GM21515 (cell line): ENCODE measurements around the gene FAM181A.

Source experiments
- ATAC-seq: cut with Tn5 transposase; IDR thresholded peaks from one replicate; pipeline ENCODE4 v1.9.1; 2021; ENCODE audit not compliant: unreplicated experiment

The FAM181A gene

GRCh38 chr14:93926873-93927799 lies at the start of gene FAM181A:
TSS of gene FAM181A (plus strand) at chr14:93927344. CDS start at chr14:93928286, 942 bp downstream.
- no peak for ATAC-seq

GRCh38 chr14:93878212-93878611 lies 48.9 kb upstream of the FAM181A start:
- no peak for ATAC-seq

DNA sequence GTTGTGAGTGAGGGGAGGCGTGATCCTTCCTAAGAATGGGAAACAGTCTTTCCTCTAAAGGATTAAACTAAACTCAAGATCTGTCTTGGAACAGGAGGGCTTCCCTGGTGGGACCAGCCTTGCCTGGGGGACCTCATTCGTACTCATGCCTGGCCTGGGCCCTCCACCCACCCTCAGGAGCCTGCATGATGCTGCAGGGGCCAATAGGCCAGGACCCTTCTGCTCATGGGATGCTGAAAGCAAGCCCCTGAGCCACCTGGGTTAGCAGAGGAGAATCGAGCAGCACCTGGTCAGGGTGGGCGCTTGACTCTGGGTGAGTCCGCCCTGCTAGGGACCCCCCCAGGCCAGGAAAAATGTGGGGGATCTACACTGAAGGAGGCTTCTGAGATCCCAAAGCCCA lies 48.3 kb upstream of the FAM181A start:
- ATAC-seq, result no peak

- ATAC-seq, result no peak
Observed at GRCh38 chr14:93879362-93879983, 47.7 kb upstream of the FAM181A start.

DNA sequence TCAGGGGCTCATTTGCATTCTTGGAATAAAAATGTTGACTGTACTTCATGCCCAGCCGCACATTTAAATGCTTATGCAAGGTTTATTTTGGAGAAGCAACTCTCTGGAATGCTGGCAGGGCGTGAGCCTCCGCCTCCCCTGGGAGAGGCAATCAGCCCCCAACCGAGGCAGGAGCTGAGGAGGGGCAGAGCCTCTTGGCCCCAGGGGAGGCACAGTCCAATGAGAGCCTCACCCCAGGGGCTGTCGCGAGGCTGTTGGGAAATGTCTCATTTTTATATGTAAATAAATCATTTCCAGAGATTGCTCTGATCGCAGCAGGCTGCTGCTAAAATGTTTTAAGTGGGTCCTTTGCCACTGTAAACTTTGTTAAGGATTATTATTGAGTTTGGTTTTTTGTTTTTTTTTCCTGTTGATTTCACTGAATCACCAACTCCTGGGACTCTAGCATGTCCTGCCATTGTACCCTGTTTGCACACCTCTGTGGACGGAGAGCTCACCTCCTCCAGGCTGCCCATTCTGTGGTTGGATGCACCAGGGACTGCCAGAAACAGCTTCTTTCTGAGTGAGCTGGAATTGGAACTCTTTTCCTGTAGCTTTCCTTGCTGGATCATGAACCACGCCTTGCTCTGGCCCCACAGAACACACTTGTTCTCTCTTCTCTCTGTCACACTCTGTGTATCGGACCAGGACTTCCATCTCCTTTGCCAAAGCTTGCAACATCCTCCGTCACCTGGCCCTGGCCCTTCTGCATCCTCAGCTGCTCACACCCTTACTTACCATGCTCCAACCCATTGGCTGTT lies 46.9 kb upstream of the FAM181A start:
- ATAC-seq, result no peak

GRCh38 chr14:93884950-93885349 lies 42.2 kb upstream of the FAM181A start:
- ATAC-seq, result no peak

DNA sequence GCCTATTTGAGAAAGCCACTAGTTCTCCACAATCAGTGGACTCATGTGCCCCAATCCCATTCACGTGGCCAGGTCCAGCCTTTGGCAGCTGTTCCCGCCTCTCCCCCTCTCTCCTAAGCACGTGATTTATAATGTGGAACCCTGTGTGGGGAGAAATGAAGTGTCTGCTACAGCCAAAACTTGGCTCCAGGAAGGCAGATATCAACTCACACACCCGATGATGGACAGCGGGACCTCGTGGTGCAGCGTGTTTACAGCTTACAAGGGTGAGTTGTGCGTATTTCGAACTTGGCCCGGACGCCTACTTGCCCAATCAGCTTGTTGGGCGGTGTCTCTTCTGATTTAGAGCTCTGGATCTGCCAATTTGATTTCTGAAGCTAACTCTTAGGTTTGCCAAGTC lies 38.1 kb upstream of the FAM181A start:
- ATAC-seq, result no peak

DNA sequence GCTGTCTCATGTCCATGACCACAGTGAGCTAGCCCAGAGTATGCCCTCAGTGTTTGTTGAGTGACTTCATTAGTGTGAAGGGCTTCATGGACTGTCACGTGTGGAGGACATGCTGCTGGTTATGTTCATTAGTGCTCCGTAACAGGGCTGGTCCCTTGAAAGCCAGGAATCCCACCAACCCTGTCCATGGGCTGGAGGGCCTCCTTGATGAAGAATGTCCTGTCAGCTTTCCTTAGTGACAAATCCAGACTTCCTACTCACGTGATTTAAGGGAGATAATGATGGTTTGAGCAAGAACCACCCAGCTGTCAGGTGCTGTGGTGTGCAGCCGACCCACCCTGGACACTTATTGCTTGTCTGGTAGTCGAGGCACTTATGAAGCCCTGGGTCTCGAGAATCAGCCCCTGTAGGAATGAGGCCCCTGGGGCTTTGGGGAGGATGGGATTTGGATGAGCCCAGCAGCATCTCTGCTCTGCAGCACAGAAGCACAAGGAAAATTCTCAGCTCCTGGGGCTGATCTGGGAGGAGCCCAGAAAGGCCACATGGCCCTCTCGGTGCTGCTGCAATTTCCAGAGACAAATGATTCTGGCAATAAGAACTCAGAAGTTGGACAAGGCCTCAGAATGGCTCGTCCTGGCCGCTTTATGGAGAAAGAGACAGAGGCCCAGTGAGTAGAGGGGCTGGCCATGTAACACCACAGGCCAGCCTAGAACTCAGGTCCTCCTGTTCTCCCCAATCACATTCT lies 37.2 kb upstream of the FAM181A start:
- ATAC-seq, result no peak

DNA sequence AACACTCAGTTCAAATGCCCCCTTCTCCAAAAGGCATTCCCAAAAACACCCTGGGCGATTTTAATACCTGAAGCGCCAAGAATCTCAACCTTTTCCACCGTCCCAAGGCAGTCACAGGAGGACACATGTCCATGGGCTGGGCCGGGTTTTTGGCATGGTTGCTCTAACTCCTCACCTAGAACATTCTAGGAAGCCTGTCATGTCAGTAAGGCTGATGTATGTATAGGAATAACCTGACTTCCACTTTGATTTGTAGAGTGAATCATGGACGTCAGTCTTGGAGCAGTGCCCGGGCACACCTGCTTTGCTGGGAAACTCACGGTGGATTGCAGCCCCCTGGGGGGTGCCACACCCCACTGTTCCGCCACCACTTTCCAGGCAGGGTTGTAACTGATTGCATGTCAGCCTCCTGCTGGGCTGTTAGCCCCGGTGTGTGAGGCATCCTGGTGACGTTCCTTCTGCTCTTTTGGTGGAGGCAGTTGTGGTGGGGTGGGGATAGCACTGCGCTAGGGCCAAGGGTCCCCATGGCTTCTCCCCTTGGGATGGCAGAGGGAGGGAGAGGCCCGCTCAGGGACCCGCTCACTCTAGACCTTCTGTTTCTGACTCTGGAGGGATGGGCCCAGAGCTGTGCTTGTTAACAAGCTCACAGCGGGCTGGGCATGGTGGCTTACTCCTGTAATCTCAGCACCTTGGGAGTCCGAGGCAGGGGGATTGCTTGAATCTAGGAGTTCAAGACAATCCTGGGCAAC lies 35.2 kb upstream of the FAM181A start:
- ATAC-seq, result no peak

DNA sequence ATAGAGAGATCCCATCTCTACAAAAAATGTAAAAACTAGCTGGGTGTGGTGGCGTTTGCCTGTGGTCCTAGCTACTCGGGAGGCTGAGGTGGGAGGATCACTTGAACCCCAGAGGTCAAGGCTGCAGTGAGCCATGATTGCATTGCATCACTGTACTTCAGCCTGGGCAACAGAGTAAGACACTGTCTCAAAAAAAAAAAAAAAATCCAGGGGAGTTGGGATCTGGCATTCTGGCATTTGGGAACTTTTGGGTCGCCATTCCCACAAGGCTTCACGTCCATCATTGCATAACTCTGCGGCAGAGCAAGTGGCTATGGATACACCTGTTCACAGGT lies 34.7 kb upstream of the FAM181A start:
- ATAC-seq, result no peak

DNA sequence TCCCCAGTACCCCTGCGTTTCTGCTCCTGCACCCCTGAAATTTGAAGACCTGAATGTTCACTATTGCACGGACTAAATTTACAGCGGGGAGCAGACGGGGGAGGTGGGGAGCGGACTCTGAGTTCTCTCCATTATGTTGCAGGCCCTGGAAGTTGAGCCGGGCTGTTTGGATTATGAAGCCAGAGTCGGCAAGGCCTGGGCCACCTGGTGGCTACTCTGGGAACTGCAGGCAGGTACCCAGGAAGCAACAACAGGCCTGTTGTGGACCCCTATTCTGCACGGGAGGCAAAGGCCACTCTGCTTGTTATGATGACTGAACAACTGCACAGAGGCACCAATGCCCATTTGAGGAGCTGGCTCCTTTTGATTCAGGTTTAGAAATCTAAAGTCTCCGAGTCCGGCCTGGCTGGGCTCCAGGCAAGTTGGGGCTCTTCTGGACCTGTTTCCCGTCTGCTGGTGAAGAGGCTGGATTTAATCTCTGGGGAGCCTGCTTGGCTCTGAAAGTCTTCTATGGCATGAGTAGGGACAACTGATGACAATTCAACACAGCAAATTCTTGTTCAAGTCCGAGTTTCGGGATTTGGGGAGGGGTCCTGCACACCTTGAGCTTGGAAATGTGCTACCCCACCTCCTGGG lies 34.1 kb upstream of the FAM181A start:
- no peak for ATAC-seq

- no peak for ATAC-seq
Observed at GRCh38 chr14:93893661-93894261, 33.4 kb upstream of the FAM181A start.

DNA sequence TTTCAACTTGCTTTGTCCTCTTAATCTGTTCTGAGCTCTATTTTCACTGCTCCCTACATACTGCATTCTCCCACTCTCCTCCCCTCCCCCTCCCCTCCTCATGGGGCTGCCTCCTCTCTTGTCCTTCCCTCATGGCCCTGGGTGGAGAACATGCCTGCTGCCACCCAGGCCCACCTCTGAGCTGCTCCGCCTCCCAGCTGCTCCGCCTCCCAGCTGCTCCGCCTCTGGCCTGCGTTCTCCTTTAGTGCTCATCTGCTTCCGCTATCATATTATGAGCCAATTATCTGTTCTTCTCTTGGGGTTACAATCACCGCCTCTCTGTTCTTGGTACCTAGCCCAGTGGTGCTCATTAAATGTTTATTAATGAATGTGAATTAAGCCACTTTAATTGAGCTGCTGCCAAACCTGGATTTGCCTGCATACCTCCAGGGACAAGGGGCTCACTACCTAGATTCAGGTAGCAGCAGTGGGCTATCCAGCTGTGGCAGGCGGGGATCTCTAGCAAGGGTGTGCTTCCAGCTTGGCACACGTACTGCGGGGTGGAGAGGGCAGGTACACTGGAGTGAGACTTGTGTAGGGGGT lies 32.0 kb upstream of the FAM181A start:
- ATAC-seq, result no peak

DNA sequence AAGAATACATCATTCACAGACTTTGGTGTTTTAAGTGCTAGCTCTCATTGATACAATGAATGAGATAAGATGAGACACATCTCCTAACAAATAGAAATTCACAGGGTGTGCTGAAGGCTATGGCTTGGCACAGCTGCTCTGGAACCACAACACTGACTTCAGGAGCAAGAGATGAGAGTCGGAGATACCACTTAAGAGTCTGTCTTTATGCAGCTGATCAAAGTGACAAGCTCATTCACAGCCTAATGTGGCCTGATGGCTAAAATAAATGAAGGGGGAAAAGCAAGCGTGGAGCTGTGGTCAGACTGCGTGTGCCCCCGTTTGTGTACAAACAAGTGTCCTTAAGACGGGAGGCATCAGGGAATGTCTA lies 29.7 kb upstream of the FAM181A start:
- no peak for ATAC-seq

DNA sequence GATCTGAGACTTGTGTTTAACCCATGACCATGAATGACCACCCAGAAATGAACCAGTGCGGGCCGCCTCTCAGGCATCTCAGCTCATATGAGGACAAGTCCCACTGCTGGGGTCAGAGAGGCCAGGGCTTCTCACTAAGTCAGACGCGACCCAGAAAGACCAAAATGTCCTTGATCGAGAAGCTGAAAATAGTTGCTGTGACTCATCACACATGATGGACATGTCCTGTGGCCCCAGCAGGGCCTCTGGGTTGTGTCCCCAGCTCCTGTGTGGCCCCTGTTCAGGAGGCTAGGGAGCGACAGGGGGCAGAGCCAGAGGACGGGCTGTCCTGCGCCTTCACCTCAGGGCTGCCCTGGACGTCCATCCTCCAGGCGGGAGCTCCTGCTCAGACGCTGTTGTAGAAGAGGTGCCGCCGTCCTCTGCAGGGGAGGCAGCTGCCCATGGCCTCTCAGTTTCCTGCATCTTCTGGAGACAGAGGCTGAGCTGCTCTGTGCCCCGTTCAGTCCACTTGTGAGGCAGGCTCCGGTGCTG lies 29.0 kb upstream of the FAM181A start:
- ATAC-seq, result no peak

DNA sequence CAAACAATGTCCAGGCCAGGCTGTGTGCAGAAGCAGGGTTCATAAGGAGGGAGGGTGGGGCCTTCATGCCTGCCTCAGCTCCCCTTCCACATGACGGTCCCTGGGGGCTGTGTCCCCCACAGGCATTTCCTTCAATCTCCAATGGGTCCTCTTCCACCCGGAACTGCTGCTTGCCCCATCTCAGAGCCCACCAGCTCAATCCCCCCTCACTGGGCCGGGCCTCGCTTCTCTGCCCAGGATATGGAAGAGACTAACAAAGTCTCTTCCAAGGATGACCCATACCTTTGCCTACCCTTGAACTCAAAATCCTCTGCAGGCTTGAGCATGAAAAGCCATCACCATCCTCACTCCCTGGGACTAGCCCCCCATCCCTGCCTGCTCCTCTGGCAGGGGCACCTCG lies 28.4 kb upstream of the FAM181A start:
- ATAC-seq, result no peak

GRCh38 chr14:93901813-93902212 lies 25.3 kb upstream of the FAM181A start:
- ATAC-seq, result no peak

DNA sequence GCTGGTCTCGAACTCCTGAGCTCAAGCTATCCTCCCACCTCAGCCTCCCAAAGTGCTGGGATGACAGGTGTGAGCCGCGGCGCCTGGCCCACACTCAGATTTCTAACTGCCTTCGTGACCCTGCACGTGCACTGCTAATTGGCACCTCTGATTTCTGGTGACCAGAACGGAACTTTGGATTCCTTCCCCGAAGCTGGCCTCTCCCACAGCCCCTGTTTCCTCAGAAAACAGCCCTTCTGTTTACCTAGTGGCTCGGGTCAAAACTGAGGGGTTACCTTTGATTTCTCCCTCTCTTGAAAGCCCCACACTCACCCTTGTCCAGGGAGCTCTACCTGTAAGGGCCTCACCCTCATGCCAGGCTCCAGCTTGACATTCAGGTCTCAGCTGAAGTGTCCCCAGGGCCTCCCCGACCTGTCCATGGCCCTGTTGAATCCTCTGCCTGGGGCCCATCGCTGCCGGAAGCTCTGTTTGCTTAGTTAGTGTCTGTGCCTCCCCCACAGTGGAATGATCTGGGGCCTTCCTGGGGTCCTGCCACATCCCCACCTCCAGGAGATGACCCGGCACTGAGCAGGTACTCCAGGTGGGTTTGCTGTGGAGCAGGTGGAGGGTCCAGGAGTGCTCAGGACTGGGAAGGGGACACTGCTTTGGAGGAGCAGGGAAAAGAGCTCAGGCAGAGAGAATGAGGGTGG lies 24.4 kb upstream of the FAM181A start:
- no peak for ATAC-seq
